GM12864 (cell line): ENCODE results near the gene IGF2BP3.
"Not testable (repeated sequence)": the region's sequence is repeated elsewhere in the genome, so short reads cannot be mapped to it uniquely, and the experiment has no call there.

Experiments used
- DNase-seq: peaks from one replicate; pipeline ENCODE4 v3.0.0-alpha.2; 2011; ENCODE audit warnings: low read depth
- H3K4me3 ChIP-seq: 2 replicates; pipeline ENCODE4 v1.5.1; 2011; ENCODE audit warnings: mild to moderate bottlenecking, low read depth, low read length, control low read depth
- CTCF ChIP-seq: IDR thresholded peaks from 2 replicates; pipeline ENCODE4 v1.5.1; 2011; ENCODE audit warnings: low read depth, mild to moderate bottlenecking, moderate library complexity, low read length, control low read depth, inconsistent platforms; ENCODE audit errors: missing control alignments

IGF2BP3 gene

GRCh38 chr7:23422909-23423308, 47.4 kb downstream of the IGF2BP3 start:
- no peak for TF ChIP-seq CTCF
- DNase-seq = no peak

GRCh38 chr7:23422384-23422783, 47.9 kb downstream of the IGF2BP3 start:
- H3K4me3 ChIP-seq = no peak overlapping the region
- no peak for TF ChIP-seq CTCF
- no peak for DNase-seq

More at GRCh38 chr7:23422909-23423308, 47.4 kb downstream of the IGF2BP3 start:
- no peak overlapping the region for H3K4me3 ChIP-seq

- no peak for TF ChIP-seq CTCF
- H3K4me3 ChIP-seq = no peak overlapping the region
- DNase-seq = no peak
These were observed 50.4 kb downstream of the IGF2BP3 start for GRCh38 chr7:23419845-23420244.

GRCh38 chr7:23419160-23419559, 51.1 kb downstream of the IGF2BP3 start:
- DNase-seq = no peak
- TF ChIP-seq CTCF = no peak
- H3K4me3 ChIP-seq = no peak overlapping the region

GRCh38 chr7:23418046-23418445, 52.2 kb downstream of the IGF2BP3 start:
- H3K4me3 ChIP-seq = no peak overlapping the region
- no peak for TF ChIP-seq CTCF
- DNase-seq = no peak

GRCh38 chr7:23415198-23415597, 55.1 kb downstream of the IGF2BP3 start:
- DNase-seq = no peak
- no peak overlapping the region for H3K4me3 ChIP-seq
- no peak for TF ChIP-seq CTCF

- peak; percentile 56 for DNase-seq
- no peak overlapping the region for H3K4me3 ChIP-seq
- no peak for TF ChIP-seq CTCF
These were observed 59.7 kb downstream of the IGF2BP3 start for GRCh38 chr7:23410446-23411183.

GRCh38 chr7:23406564-23406963, 63.7 kb downstream of the IGF2BP3 start:
- DNase-seq, H3K4me3 ChIP-seq: not testable (repeated sequence)
